GM12878 (cell line): ENCODE results near the gene VTI1A. TPM values are rescaled to one million over a fixed set of nuclear protein-coding genes. Genes with fewer than 3 reads are reported as not detected.

Experiments
- ATAC-seq: fragments of 200-7000 bp; cut with Tn5 transposase; 3 replicates; pipeline ENCODE4 v1.9.1; 2020; ENCODE audit warnings: mild to moderate bottlenecking, moderate library complexity
- BruUV-seq: library from RNA; stranded (reverse); fragments of 400-500 nt; replicated peaks from 2 replicates; lab custom pipeline; 2021; lab: Mats Ljungman, UMichigan
- CTCF ChIA-PET: fragments of 300-600 bp; sonication (Branson Sonifier 250); formaldehyde crosslinking; extraction: SDS; loops from one replicate; lab custom pipeline; 2021; ENCODE audit warnings: inconsistent platforms; lab: Yijun Ruan, JAX
- POLR2A ChIA-PET: fragments of 350-600 bp; formaldehyde crosslinking; extraction: SDS; loops from one replicate; lab custom pipeline; 2021; ENCODE audit warnings: inconsistent platforms; lab: Charles Lee
- RAD21 ChIA-PET: fragments of 300-600 bp; sonication (Branson Sonifier 250); formaldehyde crosslinking; loops from one replicate; lab custom pipeline; 2023; ENCODE audit warnings: antibody characterized with exemption; ENCODE audit not compliant: unreplicated experiment; lab: Charles Lee
- SMC1A ChIA-PET: fragments of 300-600 bp; sonication (Branson Sonifier 250); formaldehyde crosslinking; loops from one replicate; lab custom pipeline; 2023; ENCODE audit not compliant: unreplicated experiment, uncharacterized antibody; lab: Charles Lee
- DNase-seq: peaks from one replicate; pipeline ENCODE4 v3.0.0-alpha.2; 2011; ENCODE audit warnings: low read depth, low spot score
- FAIRE-seq: peaks from 3 replicates; lab custom pipeline; 2011; peaks lifted over from hg19 to GRCh38; lab: Jason Lieb, UNC
- H2AFZ ChIP-seq: 2 replicates; pipeline ENCODE4 v1.6.0; 2011; ENCODE audit warnings: low read depth, low read length, control low read depth; ENCODE audit not compliant: control insufficient read depth
- H3K27ac ChIP-seq: 2 replicates; pipeline ENCODE4 v1.5.1; 2011; ENCODE audit warnings: control low read depth; ENCODE audit not compliant: control insufficient read depth, insufficient read depth
- H3K27me3 ChIP-seq, 2 experiments: replicated peaks in 1 of 2; 2 replicates each; pipeline versions ENCODE4 v1.6.0 to v1.6.1; 2011; ENCODE audit warnings: low read length in 1 of 2; ENCODE audit not compliant: control insufficient read depth in 2 of 2, insufficient read depth in 2 of 2
- H3K36me3 ChIP-seq, 2 experiments: 2 replicates each; pipeline ENCODE4 v1.5.1; 2011; ENCODE audit warnings: low read length in 1 of 2; ENCODE audit not compliant: control insufficient read depth in 2 of 2, insufficient read depth in 2 of 2
- H3K4me1 ChIP-seq: 2 replicates; pipeline ENCODE4 v1.6.1; 2011; ENCODE audit warnings: mild to moderate bottlenecking, low read length, moderate library complexity, mixed read lengths; ENCODE audit not compliant: control insufficient read depth, insufficient read depth
- H3K4me2 ChIP-seq: 2 replicates; pipeline ENCODE4 v1.6.0; 2011; ENCODE audit warnings: control low read depth; ENCODE audit not compliant: control insufficient read depth, insufficient read depth
- H3K4me3 ChIP-seq: fragments of 200-600 bp; sonication (generic); 2 replicates; pipeline ENCODE4 v1.5.1; 2016
- H3K79me2 ChIP-seq: 2 replicates; pipeline ENCODE4 v1.6.0; 2011; ENCODE audit warnings: low read length; ENCODE audit not compliant: control insufficient read depth, insufficient read depth
- H3K9ac ChIP-seq: 2 replicates; pipeline ENCODE4 v1.8.0; 2011; ENCODE audit warnings: low read length, control low read depth, mixed read lengths; ENCODE audit not compliant: control insufficient read depth, insufficient read depth
- H3K9me3 ChIP-seq: replicated peaks from 3 replicates; pipeline ENCODE4 v1.5.1; 2011; ENCODE audit warnings: mild to moderate bottlenecking, low read length; ENCODE audit not compliant: control insufficient read depth, insufficient read depth
- H4K20me1 ChIP-seq: 2 replicates; pipeline ENCODE4 v1.6.0; 2011; ENCODE audit not compliant: control insufficient read depth, insufficient read depth
- ATF3 ChIP-seq: IDR thresholded peaks from 2 replicates; pipeline ENCODE4 v1.6.1; 2011; ENCODE audit warnings: low read depth, mild to moderate bottlenecking, low read length, moderate library complexity, borderline replicate concordance; ENCODE audit errors: extremely low read depth
- CHD2 ChIP-seq: IDR thresholded peaks from 2 replicates; pipeline ENCODE4 v1.6.1; 2011; ENCODE audit warnings: low read depth, low read length, improper control_type of control experiment, borderline replicate concordance
- FOXK2 ChIP-seq: fragments of 450-650 bp; IDR thresholded peaks from 2 replicates; pipeline ENCODE4 v1.6.1; 2017; ENCODE audit warnings: mild to moderate bottlenecking, moderate library complexity
- HCFC1 ChIP-seq: fragments of 150-350 bp; IDR thresholded peaks from 2 replicates; pipeline ENCODE4 v1.6.1; 2014; ENCODE audit warnings: low read length
- MYC ChIP-seq: IDR thresholded peaks from 2 replicates; pipeline ENCODE4 v1.6.1; 2011; ENCODE audit warnings: mild to moderate bottlenecking, low read length, moderate library complexity, inconsistent platforms; ENCODE audit not compliant: insufficient read depth, insufficient replicate concordance, insufficient read length, severe bottlenecking
- PAX5 ChIP-seq: IDR thresholded peaks from 2 replicates; pipeline ENCODE4 v1.6.1; 2011; ENCODE audit warnings: low read depth, low read length, borderline replicate concordance
- PRDM15 ChIP-seq: fragments of 450-650 bp; formaldehyde crosslinking; IDR thresholded peaks from 2 replicates; pipeline ENCODE4 v1.4.0; 2020; ENCODE audit warnings: mild to moderate bottlenecking, moderate library complexity
- SP1 ChIP-seq: IDR thresholded peaks from one replicate; pipeline ENCODE4 v1.6.1; 2011; ENCODE audit warnings: low read depth, low read length
- STAT3 ChIP-seq: IDR thresholded peaks from 2 replicates; pipeline ENCODE4 v1.6.1; 2011; ENCODE audit warnings: low read depth, low read length, improper control_type of control experiment
- SUPT20H ChIP-seq: IDR thresholded peaks from 2 replicates; pipeline ENCODE4 v1.6.1; 2011; ENCODE audit warnings: low read depth, mild to moderate bottlenecking, low read length, moderate library complexity, borderline replicate concordance; ENCODE audit not compliant: control insufficient read depth
- USF1 ChIP-seq: IDR thresholded peaks from 2 replicates; pipeline ENCODE4 v1.6.1; 2011; ENCODE audit warnings: borderline replicate concordance, low read depth, mild to moderate bottlenecking, moderate library complexity, mixed read lengths, low read length; ENCODE audit not compliant: insufficient read depth; ENCODE audit errors: extremely low read length
- YY1 ChIP-seq: IDR thresholded peaks from 2 replicates; pipeline ENCODE4 v1.6.1; 2011; ENCODE audit warnings: low read depth, mild to moderate bottlenecking, low read length
- ZSCAN29 ChIP-seq: fragments of 450-650 bp; IDR thresholded peaks from 2 replicates; pipeline ENCODE4 v1.6.1; 2017; ENCODE audit warnings: mild to moderate bottlenecking, moderate library complexity
- WGBS: methylation state at CpG from one replicate; pipeline ENCODE4 v1.1.6; 2016; ENCODE audit warnings: low lambda C conversion rate; ENCODE audit not compliant: insufficient replicate concordance, insufficient coverage; ENCODE audit errors: missing lambda C conversion rate; 5-methylcytosine and 5-hydroxymethylcytosine counted together
- in situ Hi-C: fragments of 300-500 bp; cut with MboI; formaldehyde crosslinking; loops from 9 replicates; pipeline ENCODE4 v1.14.3; 2018; ENCODE audit warnings: mixed read lengths
- intact Hi-C: fragments of 100-400 bp; cut with micrococcal nuclease; formaldehyde crosslinking; loops from one replicate; pipeline ENCODE4 v1.14.2; 2022; ENCODE audit not compliant: unreplicated experiment
- polyA plus RNA-seq, 11 experiments: library from polyadenylated mRNA; depleted of rRNA in 4 of 11; unstranded in 6 of 11; stranded (reverse) in 5 of 11; fragments of >200 nt; fragmentation: Nextera tagmentation in 4 of 11; fragmentation: Illumina TruSeq in 1 of 11; extraction: Ambion mirVana in 4 of 11; extraction: Trizol in 1 of 11; gene quantifications; 1 replicate in 1 of 11; 2 replicates in 10 of 11; pipeline versions ENCODE4 v1.2.1 to v1.2.3, GENCODE V29; 2011 to 2016; ENCODE audit warnings: inconsistent platforms in 2 of 11, missing spikeins in 2 of 11, low read depth in 1 of 11
- total RNA-seq, 4 experiments: library from RNA; depleted of rRNA in 3 of 4; stranded (reverse); fragments of >200 nt in 3 of 4; fragmentation: Illumina TruSeq in 1 of 4; extraction: Trizol in 1 of 4; gene quantifications; 2 replicates each; pipeline versions ENCODE4 v1.2.1 to v1.2.3, GENCODE V29; 2013 to 2021

VTI1A gene
- total and polyA plus RNA-seq, 10 of the 15 experiments (the other 5 are each of a cell fraction or from before 2014, with no cell fraction given): 12.4 to 43.2 (median 27.5) TPM

GRCh38 chr10:112538168-112538567 is 91.2 kb downstream of the VTI1A start:
- H3K4me2 ChIP-seq: no peak overlapping the region
- no TSS peak for BruUV-seq

More at GRCh38 chr10:112538168-112538567, 91.2 kb downstream of the VTI1A start:
- FAIRE-seq (no peak), DNase-seq (no peak), ATAC-seq (no peak)
- Histone ChIP-seq H3K9me3 (no peaks in the 10 kb centered on the region), H3K27ac (no peak overlapping the region), H3K9ac (no peak overlapping the region), H2AFZ (no peak overlapping the region), H4K20me1 (no peaks in the 10 kb centered on the region), H3K79me2 (no peaks in the 10 kb centered on the region), H3K4me1 (peaks cover 7% of the 10 kb centered on the region), H3K27me3 (no peaks in the 10 kb centered on the region), H3K36me3 (peaks cover 0 to 7% of the 10 kb centered on the region in 2 experiments; a peak in 2 of 4 replicates), H3K4me3 (no peak overlapping the region)
- intact Hi-C loops: no loop called here
- TF ChIP-seq PAX5: no peak
- no peak for TF ChIP-seq ZSCAN29
- TF ChIP-seq ATF3: no peak
- no peak for TF ChIP-seq MYC
- TF ChIP-seq PRDM15 (CRISPR knock-in tag): no peak
- no peak for TF ChIP-seq HCFC1
- TF ChIP-seq STAT3: no peak
- TF ChIP-seq YY1: no peak
- TF ChIP-seq SP1: no peak
- no peak for TF ChIP-seq CHD2
- no peak for TF ChIP-seq SUPT20H
- TF ChIP-seq FOXK2: no peak
- no peak for TF ChIP-seq USF1
- POLR2A ChIA-PET: no interaction called here
- SMC1A ChIA-PET: no interaction called here
- RAD21 ChIA-PET: no interaction called here
- CTCF ChIA-PET: no interaction called here
- in situ Hi-C loops: no loop called here
- WGBS: 98% methylated on average over 7 of the region's 7 CpGs
